NCI-H82 (cell line): ENCODE results near the gene UBE2N.

ENCODE experiments used
- DNase-seq: peaks from one replicate; lab custom pipeline; 2025; lab: John Stamatoyannopoulos, UW

UBE2N gene, protein sequence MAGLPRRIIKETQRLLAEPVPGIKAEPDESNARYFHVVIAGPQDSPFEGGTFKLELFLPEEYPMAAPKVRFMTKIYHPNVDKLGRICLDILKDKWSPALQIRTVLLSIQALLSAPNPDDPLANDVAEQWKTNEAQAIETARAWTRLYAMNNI

DNA sequence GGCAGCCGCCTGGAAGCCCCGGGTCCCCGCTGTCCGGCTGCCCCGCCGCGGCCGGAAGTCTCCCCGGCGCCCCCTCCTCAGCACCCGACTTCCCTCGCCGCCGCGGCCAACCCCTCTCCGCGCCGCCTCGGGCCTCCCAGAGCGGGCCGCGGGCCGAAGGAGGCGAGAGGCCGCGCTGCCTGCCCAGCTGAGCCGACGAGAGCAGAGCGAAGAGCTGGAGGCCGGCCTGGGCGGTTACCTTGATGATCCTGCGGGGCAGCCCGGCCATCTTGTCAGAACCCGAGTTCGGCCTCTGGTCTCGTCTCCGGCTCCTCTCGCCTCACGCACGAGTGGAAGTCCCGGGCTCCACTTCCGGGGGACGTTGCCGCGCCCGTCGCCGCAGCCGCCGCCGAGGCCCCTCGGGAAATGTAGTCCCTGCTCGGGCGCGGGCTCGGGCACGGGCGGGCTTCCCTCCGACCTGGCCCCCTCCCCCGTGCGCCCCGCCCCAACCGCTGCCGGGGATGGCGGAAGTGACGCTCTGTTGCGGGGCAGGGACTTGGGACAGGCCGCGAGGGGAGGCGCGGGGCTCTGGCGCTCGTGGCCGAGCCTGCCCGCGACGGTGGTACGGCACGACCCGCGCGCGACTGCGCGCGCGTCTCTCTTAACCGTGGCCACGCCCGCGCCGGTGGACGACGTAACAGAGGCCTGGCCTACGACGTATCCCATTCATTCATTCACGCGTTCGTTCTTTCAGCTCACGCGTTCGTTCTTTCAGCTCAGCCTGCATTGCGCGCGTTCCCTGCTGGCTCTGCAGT is at the start of gene UBE2N:
UBE2N (minus strand) TSS at position 331 of the 794 bp plus-strand sequence; CDS start at position 268, 63 bp downstream.
- peak; percentile 98 for DNase-seq

DNA sequence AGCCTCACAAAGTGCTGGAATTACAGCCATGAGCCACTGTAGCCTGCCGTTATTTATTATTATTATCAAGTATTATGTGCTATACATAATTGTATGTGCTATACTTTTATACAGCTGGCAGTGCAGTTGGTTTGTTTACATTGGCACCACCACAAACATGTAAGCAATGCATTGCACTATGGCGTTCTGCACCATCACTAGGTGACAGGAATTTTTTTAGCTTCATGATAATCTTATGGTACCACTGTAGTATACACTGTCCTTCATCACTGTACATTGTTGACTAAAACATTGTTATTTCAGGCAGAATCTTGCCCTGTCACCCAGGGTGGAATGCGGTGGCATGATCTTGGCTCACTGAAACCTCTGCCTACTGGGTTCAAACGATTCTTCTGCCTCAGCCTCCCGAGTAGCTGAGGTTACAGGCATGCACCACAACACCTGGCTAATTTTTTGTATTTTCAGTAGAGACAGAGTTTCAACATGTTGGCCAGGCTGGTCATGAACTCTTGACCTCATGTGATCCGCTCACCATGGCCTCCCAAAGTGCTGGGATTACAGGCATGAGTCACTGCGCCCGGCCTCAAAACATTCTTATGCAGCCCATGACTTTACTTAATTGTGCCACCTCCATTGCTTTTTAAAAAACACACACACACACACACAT is 42.7 kb upstream of the UBE2N start:
- DNase-seq: no peak

GRCh38 chr12:93483151-93483807 is 41.5 kb upstream of the UBE2N start:
- no peak for DNase-seq

DNA sequence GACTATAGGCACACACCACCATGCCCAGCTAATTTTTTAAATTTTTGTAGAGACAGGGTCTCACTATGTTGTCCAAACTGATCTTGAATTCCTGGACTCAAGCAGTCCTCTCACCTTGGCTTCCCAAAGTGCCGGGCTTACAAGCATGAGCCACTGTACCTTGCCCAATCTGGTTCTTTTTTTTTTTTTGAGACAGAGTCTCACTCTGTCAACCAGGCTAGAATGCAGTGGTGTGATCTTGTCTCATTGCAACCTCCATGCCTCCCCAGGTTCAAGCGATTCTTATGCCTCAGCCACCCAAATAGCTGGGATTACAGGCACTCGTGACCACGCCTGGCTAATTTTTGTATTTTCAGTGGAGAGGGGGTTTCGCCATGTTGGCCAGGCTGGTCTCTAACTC is 41.0 kb upstream of the UBE2N start:
- DNase-seq: no peak

- no peak for DNase-seq
Measured at GRCh38 chr12:93476555-93476954, 34.8 kb upstream of the UBE2N start.

GRCh38 chr12:93469386-93469785 is 27.6 kb upstream of the UBE2N start:
- no peak for DNase-seq

DNA sequence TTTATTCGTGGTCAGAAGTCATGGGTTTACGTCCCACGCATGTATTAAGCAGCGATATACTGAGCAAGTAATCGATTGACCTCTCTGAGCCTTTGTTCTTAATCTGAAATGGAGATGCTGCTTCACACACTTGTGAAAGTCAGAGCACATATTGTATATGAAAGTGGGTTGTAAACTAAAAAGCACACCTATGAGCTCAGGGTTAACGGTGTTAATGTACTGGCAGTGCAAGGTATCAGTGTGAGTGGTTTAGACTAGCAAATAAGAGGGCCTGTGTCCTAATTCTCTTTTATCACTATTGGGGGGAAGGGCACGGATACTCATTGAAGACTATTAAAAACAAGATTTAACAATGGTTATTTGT is 26.2 kb upstream of the UBE2N start:
- peak; percentile 54 for DNase-seq

DNA sequence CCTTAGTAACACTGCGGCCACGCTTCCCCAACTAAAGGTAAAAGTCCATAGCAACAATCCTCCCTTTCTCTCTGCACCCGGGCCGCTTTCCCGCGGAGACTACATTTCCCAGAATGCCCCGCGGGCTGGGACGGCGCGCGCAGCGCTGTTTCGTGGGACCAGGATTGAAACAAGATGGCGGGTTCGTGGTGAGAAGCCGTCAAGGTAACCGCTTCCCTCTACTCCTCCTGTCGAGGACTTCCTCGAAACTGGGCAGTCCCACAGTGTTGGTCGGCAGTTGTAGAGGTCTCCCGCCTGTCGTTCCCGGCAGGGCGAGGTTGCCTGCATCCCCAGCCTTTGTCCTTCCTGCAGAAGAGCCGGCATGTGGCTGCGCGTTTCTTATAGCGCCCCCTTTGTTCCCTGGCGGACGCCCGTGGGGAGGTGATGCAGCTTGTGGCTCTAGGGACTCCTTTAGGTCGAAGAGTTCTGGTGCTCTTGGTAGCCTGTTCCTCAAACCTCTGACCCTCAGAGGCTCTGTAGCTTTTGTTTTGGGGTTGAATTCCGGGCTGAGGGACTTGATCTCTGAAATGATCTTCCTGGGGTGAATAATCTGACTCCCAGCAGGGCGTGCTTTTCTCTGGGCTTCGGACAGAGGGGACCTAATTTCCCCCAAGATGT is 25.7 kb upstream of the UBE2N start, which contains the start of gene MRPL42:
MRPL42 (plus strand) TSS at position 164 of the 657 bp plus-strand sequence. CDS start 1,772 bp downstream, outside the sequence.
- peak; percentile 94 for DNase-seq

GRCh38 chr12:93466625-93467350 is 25.0 kb upstream of the UBE2N start:
- no peak for DNase-seq

GRCh38 chr12:93465841-93466240 is 24.1 kb upstream of the UBE2N start:
- DNase-seq: no peak

DNA sequence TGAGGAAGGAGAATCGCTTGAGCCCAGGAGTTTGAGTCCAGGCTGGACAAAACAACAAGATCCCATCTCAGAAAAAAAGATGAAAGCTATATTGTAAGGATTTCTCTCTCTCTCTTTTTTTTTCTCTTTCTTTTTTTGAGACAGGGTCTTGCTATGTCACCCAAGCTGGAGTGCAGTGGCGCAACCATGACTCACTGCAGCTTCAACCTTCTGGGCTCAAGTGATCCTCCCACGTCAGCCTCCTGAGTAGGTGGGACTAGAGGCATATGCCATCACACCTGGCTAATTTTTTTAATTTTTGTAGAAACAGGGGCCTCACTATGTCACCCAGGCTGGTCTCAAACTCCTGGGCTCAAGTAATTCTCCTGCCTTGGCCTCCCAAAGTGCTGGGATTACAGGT is 19.8 kb upstream of the UBE2N start:
- no peak for DNase-seq

DNA sequence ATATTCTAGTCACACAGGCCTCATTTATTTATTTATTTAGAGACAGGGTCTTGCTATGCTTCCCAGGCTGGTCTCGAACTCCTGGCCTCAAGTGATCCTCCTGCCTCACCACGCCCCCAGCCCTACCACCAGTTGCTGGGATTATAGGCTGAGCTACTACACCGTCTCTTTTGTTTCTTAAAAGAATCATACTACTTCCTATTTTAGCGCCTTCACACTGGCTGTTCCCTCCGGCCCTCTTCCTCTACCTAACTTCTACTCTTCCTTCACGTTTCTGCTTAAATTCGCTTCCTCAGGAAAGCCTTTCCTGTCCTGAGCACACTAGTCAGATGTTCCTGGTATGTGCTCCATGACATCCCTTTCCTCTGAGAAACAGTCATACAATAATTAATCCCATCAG is 19.2 kb upstream of the UBE2N start:
- DNase-seq: no peak

DNA sequence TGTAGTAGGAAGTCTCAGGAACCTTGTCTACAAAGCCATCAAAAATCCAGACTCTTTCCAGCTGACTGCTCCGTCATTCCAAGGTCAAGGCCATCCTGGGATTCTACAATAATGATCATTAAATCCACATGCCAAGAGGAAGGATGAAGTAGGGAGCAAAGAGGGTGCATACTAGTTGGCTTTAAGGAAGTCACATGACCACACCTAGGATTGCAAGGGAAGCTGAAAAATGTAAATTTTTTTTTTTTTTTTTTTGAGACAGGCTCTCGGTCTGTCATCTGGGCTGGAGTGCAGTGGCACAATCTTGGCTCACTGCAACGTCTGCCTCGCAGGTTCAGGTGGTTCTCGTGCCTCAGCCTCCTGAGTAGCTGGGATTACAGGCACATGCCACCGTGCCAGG is 18.3 kb upstream of the UBE2N start:
- DNase-seq: no peak

- DNase-seq: no peak
Measured at GRCh38 chr12:93459097-93459496, 17.4 kb upstream of the UBE2N start.

DNA sequence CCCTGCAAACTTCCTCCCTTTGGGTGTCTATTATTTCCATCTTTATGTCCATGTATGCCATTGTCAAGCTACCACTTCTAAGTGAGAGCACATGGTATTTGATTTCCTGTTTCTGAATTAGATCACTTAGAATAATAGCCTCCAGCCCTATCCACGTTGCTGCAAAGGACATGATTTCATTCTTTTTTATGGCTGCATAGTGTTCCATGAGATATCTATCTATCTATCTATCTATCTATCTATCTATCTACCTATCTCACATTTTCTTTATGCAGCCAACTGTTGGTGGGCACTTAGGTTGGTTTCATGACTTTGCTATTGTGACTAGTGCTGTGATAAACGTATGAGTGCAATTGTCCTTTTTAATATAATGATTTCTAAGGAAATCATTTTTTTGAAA is 14.3 kb upstream of the UBE2N start:
- no peak for DNase-seq

- no peak for DNase-seq
Measured at GRCh38 chr12:93453633-93454032, 11.9 kb upstream of the UBE2N start.

DNA sequence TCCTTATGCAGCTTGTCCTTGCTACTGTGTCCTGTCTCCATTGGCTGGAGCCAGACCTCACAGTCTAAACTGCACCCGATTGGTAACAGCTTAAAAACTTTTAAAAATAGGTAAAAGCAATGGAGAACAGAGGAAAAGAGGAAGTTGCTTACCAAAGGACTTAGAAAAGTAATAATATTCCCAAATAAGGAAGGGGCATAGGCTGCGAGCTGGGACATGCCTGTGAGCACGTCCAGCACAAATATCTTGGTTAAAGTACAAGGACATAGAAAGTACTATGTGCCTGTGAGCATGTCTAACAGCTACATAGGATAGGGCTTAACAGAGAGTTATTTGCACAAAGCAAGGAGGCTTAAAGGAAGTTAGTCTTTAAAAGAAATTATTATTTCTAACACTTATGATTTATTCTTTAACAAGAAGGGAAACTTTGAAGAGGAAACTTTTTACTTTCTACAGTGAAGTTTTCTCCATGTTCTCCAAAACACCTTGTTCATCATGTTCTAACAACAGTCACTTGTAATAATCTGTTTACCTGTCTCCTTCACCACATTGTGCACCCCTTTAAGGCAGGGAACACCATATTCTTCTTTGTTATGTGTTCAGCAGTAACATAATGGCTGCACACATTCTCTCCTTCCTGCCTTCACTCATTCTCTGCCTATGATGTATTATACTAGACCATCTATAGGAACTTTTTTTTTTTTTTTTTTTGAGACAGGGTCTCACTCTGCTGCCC is 9.8 kb upstream of the UBE2N start:
- DNase-seq: peak; percentile 24

GRCh38 chr12:93449277-93449676 is 7.5 kb upstream of the UBE2N start:
- no peak for DNase-seq

GRCh38 chr12:93448796-93449195 is 7.0 kb upstream of the UBE2N start:
- no peak for DNase-seq

DNA sequence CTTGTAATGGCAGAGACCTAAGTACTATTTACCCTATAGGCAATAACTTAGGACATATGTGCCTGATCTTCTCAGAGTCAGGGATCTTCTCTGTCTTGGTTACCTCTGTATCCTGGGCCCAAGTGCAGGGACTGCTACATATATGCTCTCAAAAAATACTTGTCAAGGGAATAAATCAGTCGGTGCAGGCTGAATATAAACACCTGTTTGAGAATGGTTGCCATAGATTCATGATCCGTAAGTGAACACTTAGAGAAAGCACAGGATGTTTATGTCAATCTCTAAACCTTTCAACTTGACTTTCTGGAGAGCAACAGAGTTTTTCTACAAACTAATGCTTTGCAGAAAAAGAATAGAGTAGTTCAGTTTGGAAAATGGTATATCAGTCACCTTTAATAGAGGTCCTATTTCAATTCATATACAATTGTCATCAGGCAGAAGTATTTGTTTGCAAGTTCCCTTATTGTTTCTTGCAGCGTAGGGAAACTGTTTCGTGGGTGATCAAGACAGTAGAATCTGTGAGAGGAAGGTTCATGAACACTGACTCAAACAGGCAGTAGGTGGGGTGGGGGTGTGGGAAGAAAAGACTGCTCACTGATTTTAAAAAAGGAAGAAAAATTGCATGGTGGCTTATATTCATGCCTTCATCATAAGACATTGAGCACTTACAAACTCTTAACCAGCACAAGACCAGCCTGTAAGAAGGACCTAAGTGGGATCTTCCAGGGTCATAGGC is 6.0 kb upstream of the UBE2N start:
- no peak for DNase-seq
